ENCODE measurements around the gene GDPD5. TPM values are rescaled to one million over a fixed set of nuclear protein-coding genes. Genes with fewer than 3 reads are reported as not detected.

The GDPD5 gene
- total and polyA plus RNA-seq, 9 of the 15 experiments (the other 6 are each of a cell fraction or from before 2014, with no cell fraction given): 0.32 to 27.3 (median 8.0) TPM

DNA sequence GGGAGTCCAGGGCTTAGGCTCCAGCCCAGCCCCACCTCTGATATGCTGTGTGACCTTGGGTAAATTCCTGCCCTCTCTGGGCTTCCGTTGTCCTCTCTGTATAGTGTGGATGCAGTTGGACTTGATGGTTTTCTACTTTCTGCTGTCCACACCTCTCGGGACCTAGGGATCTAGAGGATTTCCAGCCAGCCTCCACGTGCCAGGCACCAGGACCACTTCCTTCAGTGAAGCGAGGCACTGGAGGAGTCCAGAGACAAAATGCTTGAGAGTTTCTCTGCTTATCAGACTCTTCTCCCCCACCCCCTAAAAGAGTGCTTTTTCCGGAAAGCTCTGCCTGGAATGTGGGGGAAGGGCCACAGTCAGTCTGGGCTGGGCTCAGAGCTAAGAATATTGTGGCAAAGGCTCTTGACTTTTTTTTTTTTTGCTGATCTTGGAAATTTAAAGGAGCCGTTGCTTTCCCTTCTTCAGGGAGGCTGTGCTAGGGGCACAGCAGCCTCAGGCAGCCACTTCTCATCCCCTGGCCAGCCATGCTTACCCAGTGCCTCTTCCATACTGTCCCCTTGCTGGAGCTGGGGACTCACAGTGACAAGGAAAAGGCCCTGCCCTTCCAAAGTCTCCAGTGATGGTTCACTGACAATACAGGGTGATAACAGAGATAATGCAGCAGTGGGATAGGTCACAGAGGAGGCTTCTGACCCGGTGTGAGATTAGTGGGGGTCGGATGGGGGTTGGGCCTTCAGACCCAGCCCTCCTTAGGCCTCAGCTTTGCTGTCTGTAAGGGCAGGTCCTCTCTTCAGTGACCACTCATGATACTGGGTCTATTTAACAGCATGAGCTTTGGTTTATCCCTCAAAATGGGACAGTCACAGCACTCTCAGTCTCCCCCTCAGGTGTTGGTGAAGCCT is 33.5 kb upstream of the GDPD5 start (continued):
- TF ChIP-seq, protein P1, sequence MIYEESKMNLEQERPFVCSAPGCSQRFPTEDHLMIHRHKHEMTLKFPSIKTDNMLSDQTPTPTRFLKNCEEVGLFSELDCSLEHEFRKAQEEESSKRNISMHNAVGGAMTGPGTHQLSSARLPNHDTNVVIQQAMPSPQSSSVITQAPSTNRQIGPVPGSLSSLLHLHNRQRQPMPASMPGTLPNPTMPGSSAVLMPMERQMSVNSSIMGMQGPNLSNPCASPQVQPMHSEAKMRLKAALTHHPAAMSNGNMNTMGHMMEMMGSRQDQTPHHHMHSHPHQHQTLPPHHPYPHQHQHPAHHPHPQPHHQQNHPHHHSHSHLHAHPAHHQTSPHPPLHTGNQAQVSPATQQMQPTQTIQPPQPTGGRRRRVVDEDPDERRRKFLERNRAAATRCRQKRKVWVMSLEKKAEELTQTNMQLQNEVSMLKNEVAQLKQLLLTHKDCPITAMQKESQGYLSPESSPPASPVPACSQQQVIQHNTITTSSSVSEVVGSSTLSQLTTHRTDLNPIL (CRISPR knock-in tag; IDR thresholded peaks at IDR 0.05): no peak
- TF ChIP-seq, protein P2, sequence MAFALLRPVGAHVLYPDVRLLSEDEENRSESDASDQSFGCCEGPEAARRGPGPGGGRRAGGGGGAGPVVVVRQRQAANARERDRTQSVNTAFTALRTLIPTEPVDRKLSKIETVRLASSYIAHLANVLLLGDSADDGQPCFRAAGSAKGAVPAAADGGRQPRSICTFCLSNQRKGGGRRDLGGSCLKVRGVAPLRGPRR (CRISPR knock-in tag; IDR thresholded peaks at IDR 0.05): no peak
- no peak for TF ChIP-seq ELK3 (CRISPR knock-in tag; IDR thresholded peaks at IDR 0.05)
- 0 out of 2 replicates have a peak, but pooled peaks have one; percentile 18 for TF ChIP-seq GABPB1 (CRISPR knock-in tag; IDR thresholded peaks at IDR 0.05)
- TF ChIP-seq SREBF1 (IDR thresholded peaks at IDR 0.05; ENCODE audit: borderline replicate concordance, low read depth, low read length): no peak
- no peak for TF ChIP-seq ILF3 (IDR thresholded peaks at IDR 0.05; ENCODE audit: borderline replicate concordance)
- TF ChIP-seq KLF1 (tag; IDR thresholded peaks at IDR 0.05): no peak
- no peak for TF ChIP-seq BMI1 (IDR thresholded peaks at IDR 0.05; ENCODE audit: low read length)
- TF ChIP-seq ZC3H8 (IDR thresholded peaks at IDR 0.05): no peak
- no peak for TF ChIP-seq RHOXF2B (CRISPR knock-in tag; conservative IDR thresholded peaks at IDR 0.05)
- peak; percentile 92 for TF ChIP-seq CHD4 (IDR thresholded peaks at IDR 0.05; ENCODE audit: insufficient read depth, insufficient replicate concordance, low read depth, low read length, poor library complexity, severe bottlenecking)
- no peak for TF ChIP-seq STAT5A (IDR thresholded peaks at IDR 0.05; ENCODE audit: borderline replicate concordance, low read length)
- TF ChIP-seq MAX (CRISPR knock-in tag; IDR thresholded peaks at IDR 0.05): peak; percentile 30; the same call in 1 of the 2 replicates
- TF ChIP-seq RERE (CRISPR knock-in tag; IDR thresholded peaks at IDR 0.05; ENCODE audit: borderline replicate concordance): no peak
- no peak for TF ChIP-seq NCOA2 (IDR thresholded peaks at IDR 0.05; ENCODE audit: partially characterized antibody in 2 of 2)
- no peak for TF ChIP-seq ELK1 (CRISPR knock-in tag; IDR thresholded peaks at IDR 0.05)
- no peak; the same call in 1 of the 2 replicates for TF ChIP-seq XRCC5 (IDR thresholded peaks at IDR 0.05; ENCODE audit: low read depth, low read length)
